Measurements from ENCODE around the gene MARF1. TPM values are rescaled to one million over a fixed set of nuclear protein-coding genes. Genes with fewer than 3 reads are reported as not detected.

Gene MARF1
- polyA plus RNA-seq, 3 donors = 5.7 to 39.9 (median 9.8) TPM

DNA sequence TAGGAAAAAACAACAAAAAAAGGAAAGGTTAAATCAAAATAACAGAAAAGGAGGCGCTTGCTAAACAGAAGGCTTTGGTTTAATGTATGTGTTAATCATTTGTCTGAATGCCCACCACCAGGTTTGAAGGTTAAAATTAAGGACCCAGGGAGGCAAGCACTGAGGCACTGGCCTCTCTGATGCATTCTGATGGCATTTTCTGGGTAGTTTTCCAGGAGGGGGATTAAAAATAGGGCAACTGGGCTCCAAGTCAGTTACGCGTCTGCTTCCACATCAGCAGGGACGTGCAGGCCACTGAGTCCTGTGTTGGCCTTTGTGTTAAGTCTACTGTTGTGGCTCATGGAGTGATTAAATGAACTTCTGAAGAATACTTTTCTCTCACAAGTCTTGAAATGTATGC is 26.9 kb downstream of the MARF1 start:
- Mint-ChIP-seq H3K4me3 (no peak overlapping the region), H3K4me1 (no peaks in the 10 kb centered on the region), H3K27ac (peak overlapping the region in 1 of 7 donors; percentile 65), H3K27me3 (ENCODE audit: low read depth in 3 of 3) (peaks cover 0 to 2% (median 0%) of the 10 kb centered on the region in 3 donors), H3K9me3 (peaks cover 0 to 3% (median 0%) of the 10 kb centered on the region in 7 donors), H3K36me3 (peaks cover 84 to 98% of the 10 kb centered on the region in 2 donors)
- Histone ChIP-seq H3K4me2 (replicated peaks; ENCODE audit: extremely low read depth, low read length, poor library complexity, severe bottlenecking) (no peak overlapping the region), H3K9me3 (replicated peaks in 1 of 2; ENCODE audit: control insufficient read depth in 1 of 2, insufficient read depth in 1 of 2, low read length in 2 of 2) (no peaks in the 10 kb centered on the region), H3K4me3 (replicated peaks in 1 of 3; ENCODE audit: low read depth in 2 of 3, low read length in 3 of 3) (no peak overlapping the region), H3K27ac (ENCODE audit: low read depth in 1 of 2, low read length in 2 of 2) (peak overlapping the region in 1 of 2 donors; percentile 37), H4K20me1 (ENCODE audit: insufficient read depth, low read length) (no peaks in the 10 kb centered on the region), H3K27me3 (ENCODE audit: control insufficient read depth in 2 of 2, insufficient read depth in 2 of 2, low read length in 2 of 2) (no peaks in the 10 kb centered on the region), H3K36me3 (replicated peaks in 1 of 2; ENCODE audit: control insufficient read depth in 1 of 2, insufficient read depth in 2 of 2, low read length in 2 of 2) (peaks cover 87 to 97% of the 10 kb centered on the region in 2 donors), H2AFZ (ENCODE audit: insufficient read depth, low read depth, low read length, poor library complexity, severe bottlenecking) (no peak overlapping the region), H3K4me1 (ENCODE audit: control insufficient read depth in 1 of 2, insufficient read depth in 2 of 2, low read length in 2 of 2) (no peaks in the 10 kb centered on the region), H3K79me2 (ENCODE audit: insufficient read depth, low read length) (no peaks in the 10 kb centered on the region), H3K9ac (ENCODE audit: insufficient read depth, low read length, poor library complexity, severe bottlenecking) (no peak overlapping the region)
- TF ChIP-seq, protein P1, sequence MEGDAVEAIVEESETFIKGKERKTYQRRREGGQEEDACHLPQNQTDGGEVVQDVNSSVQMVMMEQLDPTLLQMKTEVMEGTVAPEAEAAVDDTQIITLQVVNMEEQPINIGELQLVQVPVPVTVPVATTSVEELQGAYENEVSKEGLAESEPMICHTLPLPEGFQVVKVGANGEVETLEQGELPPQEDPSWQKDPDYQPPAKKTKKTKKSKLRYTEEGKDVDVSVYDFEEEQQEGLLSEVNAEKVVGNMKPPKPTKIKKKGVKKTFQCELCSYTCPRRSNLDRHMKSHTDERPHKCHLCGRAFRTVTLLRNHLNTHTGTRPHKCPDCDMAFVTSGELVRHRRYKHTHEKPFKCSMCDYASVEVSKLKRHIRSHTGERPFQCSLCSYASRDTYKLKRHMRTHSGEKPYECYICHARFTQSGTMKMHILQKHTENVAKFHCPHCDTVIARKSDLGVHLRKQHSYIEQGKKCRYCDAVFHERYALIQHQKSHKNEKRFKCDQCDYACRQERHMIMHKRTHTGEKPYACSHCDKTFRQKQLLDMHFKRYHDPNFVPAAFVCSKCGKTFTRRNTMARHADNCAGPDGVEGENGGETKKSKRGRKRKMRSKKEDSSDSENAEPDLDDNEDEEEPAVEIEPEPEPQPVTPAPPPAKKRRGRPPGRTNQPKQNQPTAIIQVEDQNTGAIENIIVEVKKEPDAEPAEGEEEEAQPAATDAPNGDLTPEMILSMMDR (IDR thresholded peaks at IDR 0.05) = no peak
- 100% methylated on average over 4 of the region's 4 CpGs for WGBS (ENCODE audit: insufficient coverage)
- intact Hi-C loops (cut with micrococcal nuclease) = no loop called here
- no peak for DNase-seq

DNA sequence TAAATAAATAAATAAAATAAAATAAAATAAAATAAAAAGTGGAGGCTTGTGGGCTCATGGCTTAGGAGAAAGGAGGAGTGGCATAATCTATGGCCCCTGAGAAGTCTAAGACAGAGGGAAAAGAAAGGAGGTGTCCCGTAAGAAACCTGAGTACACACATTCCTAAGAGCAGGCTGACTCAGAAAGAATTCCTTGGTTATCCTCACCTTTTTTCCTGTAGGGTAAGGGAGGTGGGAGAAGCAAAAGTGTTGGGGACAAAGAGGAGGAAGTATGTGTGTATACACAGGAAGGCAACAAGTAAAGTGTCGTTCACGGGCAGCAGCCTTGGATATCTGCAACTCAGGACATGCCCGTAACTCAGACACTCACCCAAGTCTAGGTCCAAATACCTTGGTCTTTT is 29.3 kb downstream of the MARF1 start:
- H3K4me1 ChIP-seq (ENCODE audit: control insufficient read depth in 1 of 2, insufficient read depth in 2 of 2, low read length in 2 of 2) = no peaks in the 10 kb centered on the region
- H3K36me3 ChIP-seq (replicated peaks in 1 of 2; ENCODE audit: control insufficient read depth in 1 of 2, insufficient read depth in 2 of 2, low read length in 2 of 2) = peaks cover 86 to 97% of the 10 kb centered on the region in 2 donors
- no peaks in the 10 kb centered on the region for H3K27me3 ChIP-seq (ENCODE audit: control insufficient read depth in 2 of 2, insufficient read depth in 2 of 2, low read length in 2 of 2)
- WGBS (ENCODE audit: insufficient coverage) = no CpG with 5 or more reads among the region's 4 CpGs
- no peak overlapping the region for H3K4me2 ChIP-seq (replicated peaks; ENCODE audit: extremely low read depth, low read length, poor library complexity, severe bottlenecking)
- H3K36me3 Mint-ChIP-seq = peaks cover 83 to 98% of the 10 kb centered on the region in 2 donors
- peak overlapping the region in 2 of 7 donors; percentile 61 to 63 for H3K27ac Mint-ChIP-seq
- H3K27me3 Mint-ChIP-seq (ENCODE audit: low read depth in 3 of 3) = peaks cover 0 to 2% (median 0%) of the 10 kb centered on the region in 3 donors
- intact Hi-C loops (cut with micrococcal nuclease) = no loop called here
- H3K27ac ChIP-seq (ENCODE audit: low read depth in 1 of 2, low read length in 2 of 2) = no peak overlapping the region
- no peak overlapping the region for H3K4me3 Mint-ChIP-seq
- H2AFZ ChIP-seq (ENCODE audit: insufficient read depth, low read depth, low read length, poor library complexity, severe bottlenecking) = no peak overlapping the region
- TF ChIP-seq, protein P1 (IDR thresholded peaks at IDR 0.05) = no peak
- no peak overlapping the region for H3K4me3 ChIP-seq (replicated peaks in 1 of 3; ENCODE audit: low read depth in 2 of 3, low read length in 3 of 3)
- H3K9me3 Mint-ChIP-seq = peaks cover 0 to 3% (median 0%) of the 10 kb centered on the region in 7 donors
- H3K4me1 Mint-ChIP-seq = no peaks in the 10 kb centered on the region
- H3K79me2 ChIP-seq (ENCODE audit: insufficient read depth, low read length) = no peaks in the 10 kb centered on the region
- no peak for DNase-seq
- no peaks in the 10 kb centered on the region for H3K9me3 ChIP-seq (replicated peaks in 1 of 2; ENCODE audit: control insufficient read depth in 1 of 2, insufficient read depth in 1 of 2, low read length in 2 of 2)
- H4K20me1 ChIP-seq (ENCODE audit: insufficient read depth, low read length) = no peaks in the 10 kb centered on the region
- no peak overlapping the region for H3K9ac ChIP-seq (ENCODE audit: insufficient read depth, low read length, poor library complexity, severe bottlenecking)
